IMR-90 (cell line): ENCODE measurements around the gene MYADML2. TPM values are rescaled to one million over a fixed set of nuclear protein-coding genes. Genes with fewer than 3 reads are reported as not detected.

Experiments used
- ATAC-seq: fragments of 200-7000 bp; cut with Tn5 transposase; 2 replicates; pipeline ENCODE4 v1.9.1; 2020; ENCODE audit warnings: low read depth, mild to moderate bottlenecking, moderate library complexity
- BruUV-seq: library from RNA; stranded (reverse); fragments of 400-500 nt; replicated peaks from 2 replicates; lab custom pipeline; 2021; lab: Mats Ljungman, UMichigan
- CTCF ChIA-PET: fragments of 300-600 bp; formaldehyde crosslinking; extraction: SDS; loops from one replicate; lab custom pipeline; 2021; ENCODE audit warnings: antibody characterized with exemption; lab: Yijun Ruan, JAX
- POLR2A ChIA-PET: fragments of 300-600 bp; sonication (Branson Sonifier 250); formaldehyde crosslinking; loops from one replicate; lab custom pipeline; 2022; ENCODE audit warnings: antibody characterized with exemption; ENCODE audit not compliant: unreplicated experiment; lab: Charles Lee
- DNase-seq: peaks from one replicate; pipeline ENCODE4 v3.0.0; 2013
- H2AFZ ChIP-seq: replicated peaks from 2 replicates; pipeline ENCODE3; 2013; ENCODE audit warnings: low read length, mild to moderate bottlenecking; ENCODE audit not compliant: poor library complexity
- H2AK5ac ChIP-seq: 2 replicates; pipeline ENCODE4 v1.6.1; 2013; ENCODE audit warnings: low read depth, low read length, inconsistent platforms
- H2AK9ac ChIP-seq: replicated peaks from 2 replicates; pipeline ENCODE3; 2013; ENCODE audit warnings: mild to moderate bottlenecking, low read depth, low read length, moderate library complexity; ENCODE audit not compliant: poor library complexity
- H2BK120ac ChIP-seq: 2 replicates; pipeline ENCODE4 v1.6.1; 2013; ENCODE audit warnings: low read depth, low read length, inconsistent platforms
- H2BK15ac ChIP-seq: 3 replicates; pipeline ENCODE4 v1.6.1; 2013; ENCODE audit warnings: low read depth, low read length, inconsistent platforms
- H2BK20ac ChIP-seq: 2 replicates; pipeline ENCODE4 v1.6.1; 2013; ENCODE audit warnings: low read depth, mild to moderate bottlenecking, inconsistent platforms, low read length, moderate library complexity
- H2BK5ac ChIP-seq: 2 replicates; pipeline ENCODE4 v1.6.1; 2013; ENCODE audit warnings: mild to moderate bottlenecking, low read depth, low read length, inconsistent platforms; ENCODE audit not compliant: poor library complexity, severe bottlenecking
- H3K14ac ChIP-seq: replicated peaks from 2 replicates; pipeline ENCODE4 v1.6.1; 2013; ENCODE audit warnings: low read depth, low read length, inconsistent platforms
- H3K18ac ChIP-seq: 2 replicates; pipeline ENCODE4 v1.6.1; 2013; ENCODE audit warnings: low read depth, low read length, control low read depth
- H3K23ac ChIP-seq: 2 replicates; pipeline ENCODE4 v1.6.1; 2013; ENCODE audit warnings: low read depth, low read length, inconsistent platforms
- H3K27ac ChIP-seq: 2 replicates; pipeline ENCODE4 v1.5.1; 2013; ENCODE audit warnings: mild to moderate bottlenecking, control low read depth, low read length; ENCODE audit not compliant: insufficient read depth
- H3K27me3 ChIP-seq: 2 replicates; pipeline ENCODE4 v1.6.1; 2013; ENCODE audit warnings: low read length; ENCODE audit not compliant: control insufficient read depth, insufficient read depth
- H3K36me3 ChIP-seq: 2 replicates; pipeline ENCODE4 v1.6.1; 2013; ENCODE audit warnings: low read length, mixed read lengths; ENCODE audit not compliant: control insufficient read depth, insufficient read depth
- H3K4ac ChIP-seq: 2 replicates; pipeline ENCODE4 v1.6.1; 2013; ENCODE audit warnings: low read depth, low read length, inconsistent platforms
- H3K4me1 ChIP-seq: 2 replicates; pipeline ENCODE4 v1.6.1; 2013; ENCODE audit warnings: low read length, mixed read lengths; ENCODE audit not compliant: control insufficient read depth, insufficient read depth
- H3K4me2 ChIP-seq: 2 replicates; pipeline ENCODE4 v1.6.1; 2013; ENCODE audit warnings: low read depth, mild to moderate bottlenecking, control low read depth, low read length, moderate library complexity
- H3K4me3 ChIP-seq: 2 replicates; pipeline ENCODE4 v1.5.1; 2013; ENCODE audit warnings: low read depth, mild to moderate bottlenecking, control low read depth, low read length, moderate library complexity; ENCODE audit not compliant: insufficient read depth
- H3K56ac ChIP-seq: 2 replicates; pipeline ENCODE4 v1.6.1; 2013; ENCODE audit warnings: low read length, inconsistent platforms; ENCODE audit not compliant: insufficient read depth; ENCODE audit errors: extremely low read depth
- H3K79me1 ChIP-seq, 2 experiments: 2 replicates each; pipeline ENCODE4 v1.6.1; 2013; ENCODE audit warnings: low read length in 2 of 2, inconsistent platforms in 1 of 2, low read depth in 1 of 2
- H3K9ac ChIP-seq: 2 replicates; pipeline ENCODE4 v1.6.1; 2013; ENCODE audit warnings: low read depth, low read length, control low read depth
- H3K9me1 ChIP-seq: 2 replicates; pipeline ENCODE4 v1.6.1; 2013; ENCODE audit warnings: low read length, inconsistent platforms; ENCODE audit not compliant: insufficient read depth
- H3K9me3 ChIP-seq: 2 replicates; pipeline ENCODE4 v1.6.1; 2013; ENCODE audit warnings: low read length; ENCODE audit not compliant: control insufficient read depth, insufficient read depth
- H4K20me1 ChIP-seq: 2 replicates; pipeline ENCODE4 v1.6.1; 2013; ENCODE audit warnings: low read length, inconsistent platforms; ENCODE audit not compliant: insufficient read depth
- H4K5ac ChIP-seq: 2 replicates; pipeline ENCODE4 v1.6.1; 2013; ENCODE audit warnings: mild to moderate bottlenecking, low read depth, low read length, control low read depth
- H4K8ac ChIP-seq, 2 experiments: 2 replicates each; pipeline ENCODE4 v1.6.1; 2013; ENCODE audit warnings: low read depth in 2 of 2, low read length in 2 of 2, control low read depth in 1 of 2, inconsistent platforms in 1 of 2
- H4K91ac ChIP-seq: 2 replicates; pipeline ENCODE4 v1.6.1; 2013; ENCODE audit warnings: low read depth, low read length, inconsistent platforms; ENCODE audit not compliant: insufficient read depth
- BHLHE40 ChIP-seq: fragments of 150-350 bp; IDR thresholded peaks from 2 replicates; pipeline ENCODE4 v1.6.1; 2016; ENCODE audit warnings: mild to moderate bottlenecking, low read depth, low read length
- CEBPB ChIP-seq: IDR thresholded peaks from 2 replicates; pipeline ENCODE4 v1.6.1; 2012; ENCODE audit warnings: low read depth, low read length, improper control_type of control experiment
- CHD1 ChIP-seq: IDR thresholded peaks from 2 replicates; pipeline ENCODE4 v1.6.1; 2012; ENCODE audit warnings: low read depth, low read length, improper control_type of control experiment
- CTCF ChIP-seq: conservative IDR thresholded peaks from 2 replicates; pipeline ENCODE4 v1.5.1; 2012; ENCODE audit warnings: mild to moderate bottlenecking, low read depth, low read length, improper control_type of control experiment
- ELK1 ChIP-seq: fragments of 150-350 bp; IDR thresholded peaks from 2 replicates; pipeline ENCODE4 v1.6.1; 2016; ENCODE audit warnings: low read depth, mild to moderate bottlenecking, low read length, moderate library complexity, borderline replicate concordance
- MAFK ChIP-seq: IDR thresholded peaks from 2 replicates; pipeline ENCODE4 v1.6.1; 2012; ENCODE audit warnings: low read depth, low read length, improper control_type of control experiment
- NFE2L2 ChIP-seq: fragments of 150-350 bp; IDR thresholded peaks from 2 replicates; pipeline ENCODE4 v1.6.1; 2016; ENCODE audit warnings: low read depth, mild to moderate bottlenecking, low read length
- POLR2A ChIP-seq: IDR thresholded peaks from 2 replicates; pipeline ENCODE4 v1.6.1; 2012; ENCODE audit warnings: mild to moderate bottlenecking, low read depth, low read length
- WGBS, 2 experiments: methylation state at CpG; one replicate each; pipeline versions ENCODE4 v1.1.5 to v1.1.7; 2013; ENCODE audit warnings: missing lambda C conversion rate in 2 of 2; ENCODE audit not compliant: insufficient read length in 1 of 2; ENCODE audit errors: extremely low coverage in 2 of 2; 5-methylcytosine and 5-hydroxymethylcytosine counted together
- dilution Hi-C: fragments of 300-500 bp; cut with HindIII; formaldehyde crosslinking; loops from one replicate; pipeline ENCODE4 v1.14.3; 2018; ENCODE audit warnings: low sequenced_read_pairs; ENCODE audit not compliant: unreplicated experiment
- in situ Hi-C: fragments of 300-500 bp; cut with MboI; formaldehyde crosslinking; loops from 3 replicates; pipeline ENCODE4 v1.14.3; 2019; ENCODE audit warnings: low sequenced_read_pairs, inconsistent platforms, mixed read lengths
- intact Hi-C: fragments of 100-400 bp; cut with micrococcal nuclease; formaldehyde crosslinking; loops from 2 replicates; pipeline ENCODE4 v1.10.0; 2022
- polyA plus RNA-seq, 3 experiments: library from polyadenylated mRNA; depleted of rRNA; stranded (reverse); fragments of >200 nt; gene quantifications; 2 replicates each; pipeline ENCODE4 v1.2.3, GENCODE V29; 2012; ENCODE audit warnings: low replicate concordance in 1 of 3
- total RNA-seq: library from RNA; depleted of rRNA; stranded (reverse); fragments of >200 nt; gene quantifications from 2 replicates; pipeline ENCODE4 v1.2.3, GENCODE V29; 2012

Gene MYADML2
- total and polyA plus RNA-seq, 2 of the 4 experiments (the other 2 are of a cell fraction) = not detected

- 100% methylated on average over 2 of the region's 4 CpGs; no CpG with 5 or more reads in 1 of the 2 experiments for WGBS, 2 experiments
- Histone ChIP-seq H3K27me3 (no peaks in the 10 kb centered on the region), H3K79me1 (peaks cover 10 to 25% of the 10 kb centered on the region in 2 experiments; a peak in 3 of 4 replicates), H2BK15ac (no peak overlapping the region), H4K5ac (no peak overlapping the region), H3K9ac (no peak overlapping the region), H3K9me1 (peaks cover 13% of the 10 kb centered on the region), H2AK9ac (no peak overlapping the region), H3K4me2 (no peak overlapping the region), H3K4me1 (peaks cover 3% of the 10 kb centered on the region), H2BK120ac (no peak overlapping the region), H3K9me3 (no peaks in the 10 kb centered on the region), H4K8ac (no peak overlapping the region), H4K91ac (no peak overlapping the region), H3K56ac (no peak overlapping the region), H3K14ac (no peak overlapping the region), H3K36me3 (peaks cover 18% of the 10 kb centered on the region), H3K4ac (no peak overlapping the region), H3K4me3 (no peak overlapping the region), H3K27ac (no peak overlapping the region), H3K18ac (no peak overlapping the region), H3K23ac (no peak overlapping the region), H2AFZ (no peak overlapping the region), H2AK5ac (no peak overlapping the region), H4K20me1 (no peaks in the 10 kb centered on the region), H2BK5ac (no peak overlapping the region), H2BK20ac (no peak overlapping the region)
- TF ChIP-seq BHLHE40 = no peak
- no peak for TF ChIP-seq CTCF
- TF ChIP-seq NFE2L2 = no peak
- TF ChIP-seq POLR2A = no peak
- no peak for TF ChIP-seq MAFK
- TF ChIP-seq ELK1 = no peak
- TF ChIP-seq CHD1 = no peak
- no peak for TF ChIP-seq CEBPB
- DNase-seq (no peak), ATAC-seq (no peak)
- dilution Hi-C loops (no loop called here), intact Hi-C loops (no loop called here), in situ Hi-C loops (no loop called here)
- BruUV-seq = no TSS peak
- ChIA-PET POLR2A (no interaction called here), CTCF (no interaction called here)
Measured at GRCh38 chr17:81980122-81980521, 33.1 kb upstream of the MYADML2 start.
